SK-N-SH (cell line): ENCODE results near the gene CERCAM. TPM values are rescaled to one million over a fixed set of nuclear protein-coding genes. Genes with fewer than 3 reads are reported as not detected.

Experiments used
- CTCF ChIA-PET: fragments of 300-600, 350-600 bp; formaldehyde crosslinking; extraction: SDS; loops from one replicate; lab custom pipeline; 2021; lab: Yijun Ruan, JAX
- POLR2A ChIA-PET: fragments of 350-600 bp; sonication (Branson Sonifier 250); formaldehyde crosslinking; extraction: SDS; loops from one replicate; lab custom pipeline; 2020; ENCODE audit warnings: antibody characterized with exemption, inconsistent platforms; lab: Yijun Ruan, JAX
- DNase-seq: peaks from one replicate; pipeline ENCODE4 v3.0.0; 2012
- H2AFZ ChIP-seq: fragments of 200-600 bp; sonication (generic); 2 replicates; pipeline ENCODE4 v1.8.1; 2016; ENCODE audit warnings: antibody characterized with exemption, mild to moderate bottlenecking, low read depth
- H3F3A ChIP-seq: fragments of 200-600 bp; sonication (generic); replicated peaks from 2 replicates; pipeline ENCODE3; 2016; ENCODE audit warnings: antibody characterized with exemption, mild to moderate bottlenecking; ENCODE audit not compliant: insufficient read depth
- H3K27ac ChIP-seq, 2 experiments: fragments of 200-500 bp in 1 of 2; fragments of 200-600 bp in 1 of 2; sonication (Bioruptor generic) in 1 of 2; sonication (generic), shearing (Covaris generic) in 1 of 2; 2 replicates each; pipeline versions ENCODE4 v1.5.1 to v1.6.1; 2014 to 2016; ENCODE audit warnings: low read depth in 2 of 2, inconsistent platforms in 1 of 2, low read length in 1 of 2, mild to moderate bottlenecking in 1 of 2, mixed read lengths in 1 of 2
- H3K27me3 ChIP-seq: fragments of 200-600 bp; sonication (generic), shearing (Covaris generic); 2 replicates; pipeline ENCODE4 v1.6.1; 2016; ENCODE audit warnings: mixed run types; ENCODE audit not compliant: insufficient read depth
- H3K36me3 ChIP-seq, 2 experiments: fragments of 200-500 bp in 1 of 2; fragments of 200-600 bp in 1 of 2; sonication (Bioruptor generic) in 1 of 2; sonication (generic) in 1 of 2; replicated peaks in 1 of 2; 2 replicates each; pipeline versions ENCODE3 to v1.5.1; 2014 to 2016; ENCODE audit warnings: low read length in 1 of 2, mild to moderate bottlenecking in 1 of 2; ENCODE audit not compliant: insufficient read depth in 2 of 2, control insufficient read depth in 1 of 2
- H3K4me1 ChIP-seq, 2 experiments: fragments of 200-500 bp in 1 of 2; fragments of 200-600 bp in 1 of 2; sonication (Bioruptor generic) in 1 of 2; sonication (generic), shearing (Covaris generic) in 1 of 2; 2 replicates each; pipeline versions ENCODE4 v1.5.1 to v1.6.1; 2014 to 2016; ENCODE audit warnings: low read depth in 1 of 2, low read length in 1 of 2, mixed run types in 1 of 2; ENCODE audit not compliant: insufficient read depth in 2 of 2, control insufficient read depth in 1 of 2
- H3K4me2 ChIP-seq: fragments of 200-600 bp; sonication (generic), shearing (Covaris generic); 2 replicates; pipeline ENCODE4 v1.6.1; 2017; ENCODE audit warnings: mixed run types
- H3K4me3 ChIP-seq, 2 experiments: fragments of 200-500 bp in 1 of 2; fragments of 200-600 bp in 1 of 2; sonication (Bioruptor generic) in 1 of 2; sonication (generic), shearing (Covaris generic) in 1 of 2; 2 replicates each; pipeline versions ENCODE4 v1.5.1 to v1.8.1; 2014 to 2016; ENCODE audit warnings: low read depth in 2 of 2, inconsistent platforms in 1 of 2, low read length in 1 of 2, mild to moderate bottlenecking in 1 of 2, mixed read lengths in 1 of 2, moderate library complexity in 1 of 2
- H3K79me2 ChIP-seq: fragments of 200-600 bp; sonication (generic); 2 replicates; pipeline ENCODE4 v1.8.1; 2017; ENCODE audit warnings: mild to moderate bottlenecking; ENCODE audit not compliant: insufficient read depth
- H3K9ac ChIP-seq: fragments of 200-600 bp; sonication (generic); 2 replicates; pipeline ENCODE4 v1.6.1; 2017; ENCODE audit warnings: mixed run types
- H3K9me2 ChIP-seq: fragments of 200-600 bp; sonication (generic); 2 replicates; pipeline ENCODE4 v1.6.1; 2017; ENCODE audit warnings: mixed run types
- H3K9me3 ChIP-seq: fragments of 200-600 bp; sonication (generic); 2 replicates; pipeline ENCODE4 v1.6.1; 2017; ENCODE audit warnings: mixed run types, mild to moderate bottlenecking, moderate library complexity
- H4K20me1 ChIP-seq: fragments of 200-600 bp; sonication (generic); 2 replicates; pipeline ENCODE4 v1.6.1; 2017; ENCODE audit warnings: mild to moderate bottlenecking, mixed run types; ENCODE audit not compliant: insufficient read depth
- ELF1 ChIP-seq: IDR thresholded peaks from 2 replicates; pipeline ENCODE4 v1.4.0; 2012
- EZH2phosphoT487 ChIP-seq: fragments of 200-600 bp; sonication (generic); IDR thresholded peaks from 2 replicates; pipeline ENCODE4 v1.6.1; 2017; ENCODE audit warnings: low read depth, mixed run types, mild to moderate bottlenecking, antibody characterized with exemption, moderate library complexity, borderline replicate concordance
- FOSL2 ChIP-seq: IDR thresholded peaks from 2 replicates; pipeline ENCODE4 v1.4.0; 2012; ENCODE audit warnings: low read depth, mild to moderate bottlenecking, moderate library complexity, borderline replicate concordance
- FOXJ3 ChIP-seq: sonication (generic); formaldehyde crosslinking; IDR thresholded peaks from 2 replicates; pipeline ENCODE4 v1.5.1; 2020; ENCODE audit warnings: mild to moderate bottlenecking, missing genetic modification reagents
- FOXM1 ChIP-seq: IDR thresholded peaks from 2 replicates; pipeline ENCODE4 v1.4.0; 2012; ENCODE audit warnings: low read depth, mild to moderate bottlenecking
- GATA2 ChIP-seq: sonication (generic); formaldehyde crosslinking; IDR thresholded peaks from 2 replicates; pipeline ENCODE4 v1.5.0; 2020; ENCODE audit warnings: mild to moderate bottlenecking, missing genetic modification reagents
- MEF2A ChIP-seq: IDR thresholded peaks from 2 replicates; pipeline ENCODE4 v1.4.0; 2012; ENCODE audit warnings: low read depth, borderline replicate concordance
- MXI1 ChIP-seq: IDR thresholded peaks from 2 replicates; pipeline ENCODE4 v1.6.1; 2012; ENCODE audit warnings: mild to moderate bottlenecking, low read depth, low read length, improper control_type of control experiment
- NRF1 ChIP-seq: IDR thresholded peaks from 2 replicates; pipeline ENCODE4 v1.6.1; 2012; ENCODE audit warnings: low read depth, mild to moderate bottlenecking, low read length
- POLR2AphosphoS5 ChIP-seq: IDR thresholded peaks from 2 replicates; pipeline ENCODE4 v1.6.1; 2012; ENCODE audit warnings: low read depth, low read length
- RCOR1 ChIP-seq: fragments of 150-350 bp; IDR thresholded peaks from 2 replicates; pipeline ENCODE4 v1.6.1; 2017; ENCODE audit warnings: antibody characterized with exemption, low read length
- RFX5 ChIP-seq: IDR thresholded peaks from 2 replicates; pipeline ENCODE4 v1.6.1; 2012; ENCODE audit warnings: mild to moderate bottlenecking, improper control_type of control experiment, low read length
- RXRA ChIP-seq: IDR thresholded peaks from 2 replicates; pipeline ENCODE4 v1.4.0; 2012; ENCODE audit warnings: low read depth, mild to moderate bottlenecking, borderline replicate concordance
- TAF1 ChIP-seq: IDR thresholded peaks from 2 replicates; pipeline ENCODE4 v1.6.1; 2012; ENCODE audit warnings: low read depth, mild to moderate bottlenecking, low read length, moderate library complexity, borderline replicate concordance
- TCF12 ChIP-seq: IDR thresholded peaks from 2 replicates; pipeline ENCODE4 v1.4.0; 2012
- WGBS: methylation state at CpG from one replicate; pipeline ENCODE4 v1.1.6; 2017; ENCODE audit warnings: low lambda C conversion rate; 5-methylcytosine and 5-hydroxymethylcytosine counted together
- polyA plus RNA-seq, 3 experiments: library from polyadenylated mRNA; depleted of rRNA; stranded (reverse); fragments of >200 nt; gene quantifications; 2 replicates each; pipeline ENCODE4 v1.2.3, GENCODE V29; 2012
- TF ChIP-seq, protein P1 (sequence below): IDR thresholded peaks from 2 replicates; pipeline ENCODE4 v1.4.0; 2012; ENCODE audit warnings: low read depth, borderline replicate concordance
- TF ChIP-seq, protein P2 (sequence below): IDR thresholded peaks from 2 replicates; pipeline ENCODE4 v1.4.0; 2012; ENCODE audit warnings: low read depth
- TF ChIP-seq, protein P3 (sequence below): fragments of 150-350 bp; IDR thresholded peaks from 2 replicates; pipeline ENCODE4 v1.6.1; 2016; ENCODE audit warnings: mild to moderate bottlenecking, low read depth, low read length

The CERCAM gene
- polyA plus RNA-seq, 1 of the 3 experiments (the other 2 are of a cell fraction), result 131 TPM

DNA sequence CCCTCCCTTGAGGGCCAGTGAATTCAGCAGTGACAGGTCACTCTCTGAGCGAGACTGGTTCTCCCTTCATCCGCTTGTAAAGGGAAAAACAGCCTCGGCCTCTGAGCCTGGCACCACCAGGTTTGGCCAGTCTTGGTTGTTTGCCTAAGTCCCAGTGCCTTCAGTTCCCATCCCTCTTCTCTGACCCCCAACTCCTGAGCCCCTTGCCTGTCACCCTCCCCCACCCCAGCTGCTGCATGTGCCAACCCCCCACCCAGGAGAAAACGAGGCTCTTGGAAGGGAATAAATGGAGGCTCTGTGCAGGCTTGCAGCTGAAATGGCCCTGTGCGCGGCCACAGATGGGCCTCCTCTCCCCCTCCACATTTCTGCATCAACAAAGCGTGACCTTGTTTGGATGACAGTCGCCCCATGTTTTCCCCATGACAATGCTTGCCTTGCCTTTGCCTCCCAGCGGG, 46.4 kb upstream of the CERCAM start (continued):
- TF ChIP-seq, protein P1, sequence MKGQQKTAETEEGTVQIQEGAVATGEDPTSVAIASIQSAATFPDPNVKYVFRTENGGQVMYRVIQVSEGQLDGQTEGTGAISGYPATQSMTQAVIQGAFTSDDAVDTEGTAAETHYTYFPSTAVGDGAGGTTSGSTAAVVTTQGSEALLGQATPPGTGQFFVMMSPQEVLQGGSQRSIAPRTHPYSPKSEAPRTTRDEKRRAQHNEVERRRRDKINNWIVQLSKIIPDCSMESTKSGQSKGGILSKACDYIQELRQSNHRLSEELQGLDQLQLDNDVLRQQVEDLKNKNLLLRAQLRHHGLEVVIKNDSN, result no peak
- no peak for TF ChIP-seq MXI1

DNA sequence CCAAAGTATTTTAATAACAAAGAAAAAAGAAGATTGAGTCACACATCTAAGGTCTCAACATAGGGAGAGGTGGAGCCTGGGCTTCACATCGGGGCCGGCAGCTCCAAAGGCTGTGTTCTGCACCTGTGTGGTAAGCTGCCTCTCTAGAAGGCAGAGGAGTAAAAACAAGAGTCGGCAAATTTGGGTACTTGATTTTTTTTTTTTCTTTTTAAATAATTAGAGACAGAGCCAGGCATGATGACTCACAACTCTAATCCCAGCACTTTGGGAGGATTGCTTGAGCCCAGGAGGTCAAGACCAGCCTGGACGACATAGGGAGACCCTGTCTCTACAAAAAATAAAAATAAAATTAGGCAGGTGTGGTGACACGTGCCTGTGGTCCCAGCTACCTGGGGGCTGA, 44.8 kb upstream of the CERCAM start:
- TF ChIP-seq FOXJ3 (CRISPR knock-in tag) (no peak), TAF1 (no peak), RCOR1 (no peak), ELF1 (no peak), EZH2phosphoT487 (no peak), MEF2A (no peak), TCF12 (no peak), FOSL2 (no peak), NRF1 (no peak), RXRA (no peak), POLR2AphosphoS5 (no peak)
- TF ChIP-seq, protein P2, sequence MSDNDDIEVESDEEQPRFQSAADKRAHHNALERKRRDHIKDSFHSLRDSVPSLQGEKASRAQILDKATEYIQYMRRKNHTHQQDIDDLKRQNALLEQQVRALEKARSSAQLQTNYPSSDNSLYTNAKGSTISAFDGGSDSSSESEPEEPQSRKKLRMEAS, result no peak
- TF ChIP-seq, protein P1, result no peak
- Histone ChIP-seq H3F3A (peaks cover 7% of the 10 kb centered on the region), H4K20me1 (no peaks in the 10 kb centered on the region), H3K9ac (no peak overlapping the region), H3K4me1 (peaks cover 0 to 15% of the 10 kb centered on the region in 2 experiments; a peak in 2 of 4 replicates), H3K4me2 (no peak overlapping the region), H3K27ac (no peak overlapping the region), H3K36me3 (peaks cover 0 to 7% of the 10 kb centered on the region in 2 experiments), H3K9me3 (no peaks in the 10 kb centered on the region), H3K4me3 (no peak overlapping the region), H3K9me2 (no peaks in the 10 kb centered on the region), H3K27me3 (no peaks in the 10 kb centered on the region), H3K79me2 (peaks cover 67% of the 10 kb centered on the region), H2AFZ (no peak overlapping the region)
- 92% methylated on average over 5 of the region's 5 CpGs for WGBS
- ChIA-PET CTCF (interaction anchor here (0.8 to 5.5 kb wide), 3 partner anchors 9 to 44 kb away, joined by 3 to 25 read pairs (median 4); partner anchors contain the start of gene CERCAM), POLR2A (no interaction called here)
- DNase-seq, result no peak

DNA sequence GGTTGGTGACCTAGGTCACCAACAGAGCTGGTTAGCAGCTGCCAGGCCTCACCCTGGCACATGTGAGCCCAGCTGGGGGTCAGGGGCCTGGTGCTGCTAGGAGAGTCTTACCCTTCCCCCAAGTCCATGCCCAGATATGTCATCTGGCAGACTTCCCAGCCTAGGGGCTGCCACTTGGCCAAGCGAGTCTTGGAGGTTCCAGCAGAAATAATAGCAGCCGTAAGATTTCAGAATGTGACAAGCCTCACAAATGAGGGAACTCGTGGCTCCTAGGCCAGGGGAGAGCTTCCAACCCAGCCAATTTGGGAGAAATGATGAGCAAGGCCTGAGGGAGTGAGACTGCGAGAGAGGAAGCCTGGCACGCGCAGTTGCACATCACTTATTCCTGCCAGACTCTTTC, 38.4 kb upstream of the CERCAM start:
- Histone ChIP-seq H3K79me2 (peaks cover 25% of the 10 kb centered on the region; the same call in 1 of the 2 replicates), H3K27ac (peak overlapping the region in 1 of 2 experiments; percentile 64; a peak in 2 of 4 replicates), H3K4me2 (no peak overlapping the region), H3K9ac (no peak overlapping the region), H3F3A (no peaks in the 10 kb centered on the region), H3K9me3 (no peaks in the 10 kb centered on the region)
- POLR2A ChIA-PET, result interaction anchor here (1.4 kb wide), 1 partner anchor 11 kb away, joined by 5 read pairs; the partner anchor contains the start of gene URM1
- peak; percentile 38 for DNase-seq
- 68% methylated on average over 6 of the region's 6 CpGs for WGBS
- CTCF ChIA-PET, result interaction anchor here (1.5 to 4.6 kb wide), 2 partner anchors 8 to 30 kb away, joined by 3 to 22 read pairs; no protein-coding TSS in a partner anchor
- TF ChIP-seq MXI1 (no peak), ELF1 (no peak), RCOR1 (no peak), FOXM1 (no peak), RFX5 (no peak), FOXJ3 (CRISPR knock-in tag) (no peak), GATA2 (no peak)
- TF ChIP-seq, protein P3, sequence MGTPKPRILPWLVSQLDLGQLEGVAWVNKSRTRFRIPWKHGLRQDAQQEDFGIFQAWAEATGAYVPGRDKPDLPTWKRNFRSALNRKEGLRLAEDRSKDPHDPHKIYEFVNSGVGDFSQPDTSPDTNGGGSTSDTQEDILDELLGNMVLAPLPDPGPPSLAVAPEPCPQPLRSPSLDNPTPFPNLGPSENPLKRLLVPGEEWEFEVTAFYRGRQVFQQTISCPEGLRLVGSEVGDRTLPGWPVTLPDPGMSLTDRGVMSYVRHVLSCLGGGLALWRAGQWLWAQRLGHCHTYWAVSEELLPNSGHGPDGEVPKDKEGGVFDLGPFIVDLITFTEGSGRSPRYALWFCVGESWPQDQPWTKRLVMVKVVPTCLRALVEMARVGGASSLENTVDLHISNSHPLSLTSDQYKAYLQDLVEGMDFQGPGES, result no peak
- TF ChIP-seq, all 33 proteins: peak for 0
- Histone ChIP-seq H4K20me1 (no peaks in the 10 kb centered on the region), H3K4me1 (peaks cover 0 to 12% of the 10 kb centered on the region in 2 experiments; a peak in 1 of 4 replicates), H3K9me2 (no peaks in the 10 kb centered on the region), H3K36me3 (peaks cover 5 to 38% of the 10 kb centered on the region in 2 experiments), H3K4me3 (no peak overlapping the region), H2AFZ (no peak overlapping the region), H3K27me3 (no peaks in the 10 kb centered on the region)
